ENCODE data around the gene INPP5A.

Gene INPP5A

DNA sequence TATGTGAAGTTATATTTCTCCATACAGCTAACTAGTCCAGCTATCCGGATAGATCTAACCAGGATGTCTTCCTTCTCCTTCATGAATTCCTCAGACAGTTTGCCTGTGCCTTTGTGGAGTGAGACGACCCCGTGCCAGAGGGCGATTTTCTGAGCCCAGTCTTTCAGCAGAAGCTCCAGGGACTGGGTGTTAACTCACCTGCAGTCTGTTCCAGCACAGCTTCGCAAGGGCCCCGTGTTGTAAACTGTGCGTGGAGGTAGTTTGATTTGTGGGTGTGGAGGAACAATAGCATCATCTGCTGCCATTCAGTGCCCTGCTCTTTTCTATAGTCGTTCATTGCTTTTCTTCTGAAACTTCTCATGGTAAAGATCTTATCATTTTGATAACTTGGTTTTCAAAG, 103.8 kb downstream of the INPP5A start:
- H3K4me3 ChIP-seq (ENCODE audit: control insufficient read depth in 1 of 7, extremely low read depth in 1 of 7, insufficient read depth in 4 of 7, low read depth in 2 of 7, low read length in 6 of 7), result no peak overlapping the region
- POLR2A ChIA-PET, result no interaction called here
- no peak overlapping the region for H3K27ac ChIP-seq (ENCODE audit: insufficient read depth in 1 of 2, low read depth in 1 of 2, low read length in 2 of 2, poor library complexity in 1 of 2, severe bottlenecking in 2 of 2)
- CTCF ChIA-PET, result interaction anchor here (1.2 to 1.5 kb wide), 3 partner anchors 15 to 195 kb away, joined by 3 to 9 read pairs (median 4); no protein-coding TSS in a partner anchor
- H3K27me3 ChIP-seq (replicated peaks in 2 of 5; ENCODE audit: control insufficient read depth in 4 of 5, insufficient read depth in 5 of 5, low read length in 4 of 5), result no peaks in the 10 kb centered on the region
- WGBS (ENCODE audit: insufficient coverage), result 98% methylated on average over 4 of the region's 8 CpGs
- peaks cover 0 to 8% (median 0%) of the 10 kb centered on the region in 5 experiments for H3K9me3 ChIP-seq (ENCODE audit: control extremely low read depth in 1 of 5, control insufficient read depth in 4 of 5, insufficient read depth in 2 of 5, low read depth in 1 of 5, low read length in 4 of 5)
- DNase-seq, result no peak
- H3K4me1 ChIP-seq (ENCODE audit: control extremely low read depth in 1 of 4, control insufficient read depth in 4 of 4, insufficient read depth in 4 of 4, low read length in 3 of 4), result peaks cover 0 to 7% (median 3%) of the 10 kb centered on the region in 4 experiments
- peaks cover 0 to 9% (median 3%) of the 10 kb centered on the region in 4 experiments for H3K36me3 ChIP-seq (ENCODE audit: control insufficient read depth in 4 of 4, insufficient read depth in 4 of 4, low read length in 3 of 4)

DNA sequence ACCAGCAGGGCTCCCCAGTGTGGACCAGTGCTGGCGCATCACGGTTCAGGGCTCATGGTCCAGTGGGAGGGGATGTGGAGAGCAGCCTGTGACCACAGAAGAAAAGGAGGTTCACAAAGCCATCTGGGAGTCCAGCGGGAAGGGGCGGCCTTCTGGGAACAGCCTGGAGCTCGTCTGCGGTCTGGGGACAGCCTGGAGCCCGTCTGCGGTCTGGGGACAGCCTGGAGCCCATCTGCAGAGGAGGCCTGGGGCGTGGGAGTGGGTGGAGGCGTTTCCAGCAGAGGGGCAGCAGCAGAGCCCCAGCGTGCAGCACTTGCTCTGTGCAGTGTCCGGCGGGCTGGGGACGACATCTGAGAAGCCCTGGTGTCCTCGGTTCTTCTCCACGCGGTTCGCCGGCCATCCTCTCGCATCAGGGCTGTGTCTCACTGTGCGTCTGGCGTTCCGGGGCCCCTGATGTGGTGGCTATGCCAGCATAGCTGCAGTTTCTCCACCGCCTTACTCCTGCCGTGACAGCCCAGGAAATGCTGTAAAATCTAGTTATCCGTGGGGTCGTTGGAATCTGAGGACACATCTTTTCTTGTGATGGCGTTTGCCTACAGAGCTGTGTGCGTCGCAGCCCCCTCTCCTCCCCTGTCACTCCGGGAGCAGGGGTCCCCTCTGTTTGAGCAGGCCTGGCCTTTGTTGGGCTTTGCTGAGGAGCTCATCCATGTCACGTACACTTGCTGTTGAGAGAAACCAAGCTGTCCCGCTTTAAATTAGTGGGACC, 104.6 kb downstream of the INPP5A start:
- no peak for DNase-seq
- 98% methylated on average over 32 of the region's 33 CpGs for WGBS (ENCODE audit: insufficient coverage)
- H3K4me1 ChIP-seq (ENCODE audit: control extremely low read depth in 1 of 4, control insufficient read depth in 4 of 4, insufficient read depth in 4 of 4, low read length in 3 of 4), result peaks cover 0 to 7% (median 3%) of the 10 kb centered on the region in 4 experiments
- peaks cover 0 to 10% (median 4%) of the 10 kb centered on the region in 4 experiments for H3K36me3 ChIP-seq (ENCODE audit: control insufficient read depth in 4 of 4, insufficient read depth in 4 of 4, low read length in 3 of 4)
- ChIA-PET CTCF (interaction anchor here (0.9 to 1.8 kb wide), 3 partner anchors 101 to 187 kb away, joined by 4 to 9 read pairs (median 5); no protein-coding TSS in a partner anchor), POLR2A (no interaction called here)
- H3K4me3 ChIP-seq (ENCODE audit: control insufficient read depth in 1 of 7, extremely low read depth in 1 of 7, insufficient read depth in 4 of 7, low read depth in 2 of 7, low read length in 6 of 7), result no peak overlapping the region
- H3K9me3 ChIP-seq (ENCODE audit: control extremely low read depth in 1 of 5, control insufficient read depth in 4 of 5, insufficient read depth in 2 of 5, low read depth in 1 of 5, low read length in 4 of 5), result peaks cover 0 to 8% (median 0%) of the 10 kb centered on the region in 5 experiments
- no peaks in the 10 kb centered on the region for H3K27me3 ChIP-seq (replicated peaks in 2 of 5; ENCODE audit: control insufficient read depth in 4 of 5, insufficient read depth in 5 of 5, low read length in 4 of 5)
- H3K27ac ChIP-seq (ENCODE audit: insufficient read depth in 1 of 2, low read depth in 1 of 2, low read length in 2 of 2, poor library complexity in 1 of 2, severe bottlenecking in 2 of 2), result no peak overlapping the region

DNA sequence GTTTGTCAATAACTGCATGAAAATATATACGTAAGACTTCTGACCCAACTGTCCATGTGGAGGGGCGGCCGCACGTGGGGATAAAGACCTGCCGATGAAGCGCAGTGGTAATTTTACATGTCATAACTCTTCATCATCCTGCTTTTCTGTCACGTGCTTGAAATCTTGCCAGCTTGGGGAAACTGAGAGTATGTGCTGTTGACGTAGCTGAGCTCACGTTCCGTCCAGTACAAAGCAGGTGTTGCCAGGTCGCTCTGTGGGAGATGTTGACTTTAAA, 105.1 kb downstream of the INPP5A start:
- 99% methylated on average over 7 of the region's 11 CpGs for WGBS (ENCODE audit: insufficient coverage)
- no peak for DNase-seq
- peaks cover 0 to 4% (median 2%) of the 10 kb centered on the region in 4 experiments for H3K4me1 ChIP-seq (ENCODE audit: control extremely low read depth in 1 of 4, control insufficient read depth in 4 of 4, insufficient read depth in 4 of 4, low read length in 3 of 4)
- CTCF ChIA-PET, result interaction anchor here (0.9 to 1.8 kb wide), 3 partner anchors 101 to 188 kb away, joined by 4 to 9 read pairs (median 5); no protein-coding TSS in a partner anchor
- H3K36me3 ChIP-seq (ENCODE audit: control insufficient read depth in 4 of 4, insufficient read depth in 4 of 4, low read length in 3 of 4), result peaks cover 0 to 10% (median 6%) of the 10 kb centered on the region in 4 experiments
- no peak overlapping the region for H3K4me3 ChIP-seq (ENCODE audit: control insufficient read depth in 1 of 7, extremely low read depth in 1 of 7, insufficient read depth in 4 of 7, low read depth in 2 of 7, low read length in 6 of 7)
- H3K27ac ChIP-seq (ENCODE audit: insufficient read depth in 1 of 2, low read depth in 1 of 2, low read length in 2 of 2, poor library complexity in 1 of 2, severe bottlenecking in 2 of 2), result no peak overlapping the region
- POLR2A ChIA-PET, result no interaction called here
- H3K9me3 ChIP-seq (ENCODE audit: control extremely low read depth in 1 of 5, control insufficient read depth in 4 of 5, insufficient read depth in 2 of 5, low read depth in 1 of 5, low read length in 4 of 5), result peaks cover 0 to 8% (median 0%) of the 10 kb centered on the region in 5 experiments
- no peaks in the 10 kb centered on the region for H3K27me3 ChIP-seq (replicated peaks in 2 of 5; ENCODE audit: control insufficient read depth in 4 of 5, insufficient read depth in 5 of 5, low read length in 4 of 5)

GRCh38 chr10:132643709-132644526, 106.3 kb downstream of the INPP5A start:
- no peak for DNase-seq
- H3K4me3 ChIP-seq (ENCODE audit: control insufficient read depth in 1 of 7, extremely low read depth in 1 of 7, insufficient read depth in 4 of 7, low read depth in 2 of 7, low read length in 6 of 7), result no peak overlapping the region
- H3K27me3 ChIP-seq (replicated peaks in 2 of 5; ENCODE audit: control insufficient read depth in 4 of 5, insufficient read depth in 5 of 5, low read length in 4 of 5), result no peaks in the 10 kb centered on the region
- no peak overlapping the region for H3K27ac ChIP-seq (ENCODE audit: insufficient read depth in 1 of 2, low read depth in 1 of 2, low read length in 2 of 2, poor library complexity in 1 of 2, severe bottlenecking in 2 of 2)
- WGBS (ENCODE audit: insufficient coverage), result 95% methylated on average over 33 of the region's 35 CpGs
- H3K36me3 ChIP-seq (ENCODE audit: control insufficient read depth in 4 of 4, insufficient read depth in 4 of 4, low read length in 3 of 4), result peaks cover 0 to 14% (median 11%) of the 10 kb centered on the region in 4 experiments
- CTCF ChIA-PET, result interaction anchor here (0.9 to 1.8 kb wide), 4 partner anchors 10 to 189 kb away, joined by 4 to 6 read pairs (median 5); no protein-coding TSS in a partner anchor
- no peaks in the 10 kb centered on the region for H3K4me1 ChIP-seq (ENCODE audit: control extremely low read depth in 1 of 4, control insufficient read depth in 4 of 4, insufficient read depth in 4 of 4, low read length in 3 of 4)
- peaks cover 0 to 8% (median 0%) of the 10 kb centered on the region in 5 experiments for H3K9me3 ChIP-seq (ENCODE audit: control extremely low read depth in 1 of 5, control insufficient read depth in 4 of 5, insufficient read depth in 2 of 5, low read depth in 1 of 5, low read length in 4 of 5)
- POLR2A ChIA-PET, result no interaction called here

GRCh38 chr10:132644527-132645246, 107.1 kb downstream of the INPP5A start:
- POLR2A ChIA-PET, result no interaction called here

DNA sequence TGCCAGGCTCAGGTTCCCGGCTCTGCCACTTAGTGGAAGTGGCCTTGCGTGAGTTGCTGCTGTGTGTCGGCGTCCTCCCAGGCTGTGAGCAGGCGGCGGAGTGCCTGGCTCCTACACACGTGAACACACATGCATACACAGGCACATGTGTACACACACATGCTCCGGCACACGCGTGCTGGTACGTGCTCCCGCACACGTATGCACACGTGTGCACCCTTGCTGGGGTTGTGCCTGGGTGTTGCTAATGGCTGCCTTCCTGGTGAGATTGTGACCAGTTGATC, 107.6 kb downstream of the INPP5A start:
- H3K9me3 ChIP-seq (ENCODE audit: control extremely low read depth in 1 of 5, control insufficient read depth in 4 of 5, insufficient read depth in 2 of 5, low read depth in 1 of 5, low read length in 4 of 5), result peaks cover 0 to under 1% (median 0%) of the 10 kb centered on the region in 5 experiments
- WGBS (ENCODE audit: insufficient coverage), result over 99% methylated on average over 14 of the region's 14 CpGs
- CTCF ChIA-PET, result no interaction called here
- DNase-seq, result no peak
- POLR2A ChIA-PET, result no interaction called here
- no peaks in the 10 kb centered on the region for H3K27me3 ChIP-seq (replicated peaks in 2 of 5; ENCODE audit: control insufficient read depth in 4 of 5, insufficient read depth in 5 of 5, low read length in 4 of 5)
- H3K36me3 ChIP-seq (ENCODE audit: control insufficient read depth in 4 of 4, insufficient read depth in 4 of 4, low read length in 3 of 4), result peaks cover 0 to 20% (median 12%) of the 10 kb centered on the region in 4 experiments
- H3K27ac ChIP-seq (ENCODE audit: insufficient read depth in 1 of 2, low read depth in 1 of 2, low read length in 2 of 2, poor library complexity in 1 of 2, severe bottlenecking in 2 of 2), result no peak overlapping the region
- no peaks in the 10 kb centered on the region for H3K4me1 ChIP-seq (ENCODE audit: control extremely low read depth in 1 of 4, control insufficient read depth in 4 of 4, insufficient read depth in 4 of 4, low read length in 3 of 4)
- no peak overlapping the region for H3K4me3 ChIP-seq (ENCODE audit: control insufficient read depth in 1 of 7, extremely low read depth in 1 of 7, insufficient read depth in 4 of 7, low read depth in 2 of 7, low read length in 6 of 7)

More at GRCh38 chr10:132644527-132645246, 107.1 kb downstream of the INPP5A start:
- H3K27ac ChIP-seq (ENCODE audit: insufficient read depth in 1 of 2, low read depth in 1 of 2, low read length in 2 of 2, poor library complexity in 1 of 2, severe bottlenecking in 2 of 2), result no peak overlapping the region
- H3K9me3 ChIP-seq (ENCODE audit: control extremely low read depth in 1 of 5, control insufficient read depth in 4 of 5, insufficient read depth in 2 of 5, low read depth in 1 of 5, low read length in 4 of 5), result peaks cover 0 to 5% (median 0%) of the 10 kb centered on the region in 5 experiments
- DNase-seq, result no peak
- CTCF ChIA-PET, result interaction anchor here (1.5 kb wide), 1 partner anchor 186 kb away, joined by 5 read pairs; no protein-coding TSS in a partner anchor
- WGBS (ENCODE audit: insufficient coverage), result 98% methylated on average over 30 of the region's 30 CpGs
- no peak overlapping the region for H3K4me3 ChIP-seq (ENCODE audit: control insufficient read depth in 1 of 7, extremely low read depth in 1 of 7, insufficient read depth in 4 of 7, low read depth in 2 of 7, low read length in 6 of 7)
- H3K4me1 ChIP-seq (ENCODE audit: control extremely low read depth in 1 of 4, control insufficient read depth in 4 of 4, insufficient read depth in 4 of 4, low read length in 3 of 4), result no peaks in the 10 kb centered on the region
- H3K36me3 ChIP-seq (ENCODE audit: control insufficient read depth in 4 of 4, insufficient read depth in 4 of 4, low read length in 3 of 4), result peaks cover 0 to 16% (median 10%) of the 10 kb centered on the region in 4 experiments
- H3K27me3 ChIP-seq (replicated peaks in 2 of 5; ENCODE audit: control insufficient read depth in 4 of 5, insufficient read depth in 5 of 5, low read length in 4 of 5), result no peaks in the 10 kb centered on the region

Measured in common myeloid progenitor, CD34-positive (primary cell).